ENCODE data around the gene FAM186B. TPM values are rescaled to one million over a fixed set of nuclear protein-coding genes. Genes with fewer than 3 reads are reported as not detected.
A peak's percentile ranks its signal among the peaks of the same experiment; 100 is the strongest.

The FAM186B gene
- polyA plus RNA-seq, 4 donors: 0.37 to 1.0 TPM; not detected in 2

DNA sequence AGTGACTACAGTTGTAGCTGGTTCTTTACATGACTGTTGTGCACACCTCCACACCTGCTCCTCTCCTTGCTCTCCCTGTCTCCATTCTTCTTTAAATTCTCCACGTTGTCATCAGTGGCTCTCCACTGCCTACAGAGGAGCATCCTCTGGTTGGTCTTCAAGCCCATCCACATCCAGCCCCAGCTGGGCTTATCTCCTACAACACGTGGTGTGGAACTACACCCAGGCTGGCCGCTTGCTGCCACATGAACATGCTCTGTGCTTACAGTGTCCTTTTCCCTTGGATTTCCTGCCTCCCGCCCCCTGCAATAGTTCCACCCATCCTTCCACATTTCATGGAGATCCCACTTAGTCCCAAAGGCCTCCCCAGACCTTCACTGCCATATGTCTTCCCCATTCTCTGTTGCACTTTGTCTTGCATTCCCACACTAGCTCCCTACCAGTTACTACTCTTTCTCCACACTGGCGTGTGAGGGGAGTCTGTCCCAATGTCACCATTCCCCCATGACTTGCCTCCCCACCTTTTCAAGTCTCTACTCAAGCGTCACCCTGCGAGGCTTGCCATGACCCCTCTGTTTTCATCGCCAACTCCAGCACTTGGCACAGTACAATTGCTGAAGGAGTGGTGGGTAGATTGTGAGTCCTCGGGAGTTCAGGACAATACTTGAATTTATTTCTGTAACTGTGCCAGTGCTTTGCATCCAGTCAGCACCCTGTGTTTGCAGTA lies 27.7 kb downstream of the FAM186B start:
- no peaks in the 10 kb centered on the region for H3K27me3 ChIP-seq (ENCODE audit: control insufficient read depth in 3 of 3, insufficient read depth in 3 of 3, low read length in 3 of 3)
- peaks cover 0 to 1% (median 0%) of the 10 kb centered on the region in 3 donors for H3K4me1 ChIP-seq (ENCODE audit: control insufficient read depth in 3 of 3, insufficient read depth in 2 of 3, low read depth in 1 of 3, low read length in 2 of 3)
- H3K4me3 ChIP-seq (ENCODE audit: low read depth in 1 of 3, low read length in 3 of 3): no peak overlapping the region
- no peaks in the 10 kb centered on the region for H3K9me3 ChIP-seq (ENCODE audit: control insufficient read depth in 2 of 2, insufficient read depth in 1 of 2, low read depth in 1 of 2, low read length in 1 of 2)
- peaks cover 0 to 8% (median 2%) of the 10 kb centered on the region in 3 donors for H3K36me3 ChIP-seq (ENCODE audit: control insufficient read depth in 3 of 3, insufficient read depth in 2 of 3, low read depth in 1 of 3, low read length in 3 of 3)
- 79 to 85% (median 82%) methylated on average over 9 of the region's 9 CpGs for WGBS, 3 donors
- FAIRE-seq (no peak), DNase-seq (no peak)
- no peak overlapping the region for H3K27ac ChIP-seq (ENCODE audit: low read depth in 1 of 3, low read length in 2 of 3)

GRCh38 chr12:49568442-49569162 lies 36.8 kb downstream of the FAM186B start:
- peak overlapping the region in 2 of 3 donors; percentile 83 to 96 for H3K27ac ChIP-seq (ENCODE audit: low read depth in 1 of 3, low read length in 2 of 3)
- 1 to 2% (median 2%) methylated on average over 19 of the region's 19 CpGs for WGBS, 3 donors
- no peak for FAIRE-seq

GRCh38 chr12:49567611-49568441 lies 37.6 kb downstream of the FAM186B start, which contains the start of gene MCRS1:
Gene MCRS1 (minus strand): TSS chr12:49568142. CDS start chr12:49566731, 1,411 bp downstream.
- FAIRE-seq: no peak

More at GRCh38 chr12:49568442-49569162, 36.8 kb downstream of the FAM186B start:
- Histone ChIP-seq H3K27me3 (ENCODE audit: control insufficient read depth in 3 of 3, insufficient read depth in 3 of 3, low read length in 3 of 3) (no peaks in the 10 kb centered on the region), H3K9me3 (ENCODE audit: control insufficient read depth in 2 of 2, insufficient read depth in 1 of 2, low read depth in 1 of 2, low read length in 1 of 2) (no peaks in the 10 kb centered on the region), H3K4me3 (ENCODE audit: low read depth in 1 of 3, low read length in 3 of 3) (peak overlapping the region; percentile 79 to 82 (median 80)), H3K36me3 (ENCODE audit: control insufficient read depth in 3 of 3, insufficient read depth in 2 of 3, low read depth in 1 of 3, low read length in 3 of 3) (peaks cover 2 to 31% (median 5%) of the 10 kb centered on the region in 3 donors), H3K4me1 (ENCODE audit: control insufficient read depth in 3 of 3, insufficient read depth in 2 of 3, low read depth in 1 of 3, low read length in 2 of 3) (peaks cover 0 to 9% (median 5%) of the 10 kb centered on the region in 3 donors)
- DNase-seq: peak in 1 of 2 donors; percentile 32

GRCh38 chr12:49567302-49567610 lies 38.2 kb downstream of the FAM186B start:
- no peak for DNase-seq
- no peak for FAIRE-seq
- peaks cover 9 to 42% (median 16%) of the 10 kb centered on the region in 3 donors for H3K36me3 ChIP-seq (ENCODE audit: control insufficient read depth in 3 of 3, insufficient read depth in 2 of 3, low read depth in 1 of 3, low read length in 3 of 3)
- H3K27me3 ChIP-seq (ENCODE audit: control insufficient read depth in 3 of 3, insufficient read depth in 3 of 3, low read length in 3 of 3): no peaks in the 10 kb centered on the region
- peak overlapping the region in 1 of 3 donors; percentile 96 for H3K27ac ChIP-seq (ENCODE audit: low read depth in 1 of 3, low read length in 2 of 3)
- H3K9me3 ChIP-seq (ENCODE audit: control insufficient read depth in 2 of 2, insufficient read depth in 1 of 2, low read depth in 1 of 2, low read length in 1 of 2): no peaks in the 10 kb centered on the region
- 2 to 3% (median 3%) methylated on average over 11 of the region's 11 CpGs for WGBS, 3 donors
- H3K4me3 ChIP-seq (ENCODE audit: low read depth in 1 of 3, low read length in 3 of 3): peak overlapping the region; percentile 79 to 82 (median 80)
- peaks cover 0 to 9% (median 5%) of the 10 kb centered on the region in 3 donors for H3K4me1 ChIP-seq (ENCODE audit: control insufficient read depth in 3 of 3, insufficient read depth in 2 of 3, low read depth in 1 of 3, low read length in 2 of 3)

More at GRCh38 chr12:49567611-49568441, 37.6 kb downstream of the FAM186B start, which contains the start of gene MCRS1:
- DNase-seq: peak; percentile 95 to 96
- Histone ChIP-seq H3K27me3 (ENCODE audit: control insufficient read depth in 3 of 3, insufficient read depth in 3 of 3, low read length in 3 of 3) (no peaks in the 10 kb centered on the region), H3K4me1 (ENCODE audit: control insufficient read depth in 3 of 3, insufficient read depth in 2 of 3, low read depth in 1 of 3, low read length in 2 of 3) (peaks cover 0 to 9% (median 5%) of the 10 kb centered on the region in 3 donors), H3K36me3 (ENCODE audit: control insufficient read depth in 3 of 3, insufficient read depth in 2 of 3, low read depth in 1 of 3, low read length in 3 of 3) (peaks cover 6 to 39% (median 11%) of the 10 kb centered on the region in 3 donors), H3K27ac (ENCODE audit: low read depth in 1 of 3, low read length in 2 of 3) (peak within 1 kb of the TSS; percentile 83 to 96 (median 83)), H3K4me3 (ENCODE audit: low read depth in 1 of 3, low read length in 3 of 3) (peak within 1 kb of the TSS; percentile 79 to 82 (median 80)), H3K9me3 (ENCODE audit: control insufficient read depth in 2 of 2, insufficient read depth in 1 of 2, low read depth in 1 of 2, low read length in 1 of 2) (no peaks in the 10 kb centered on the region)
- WGBS, 3 donors: 0 to 1% (median 1%) methylated on average over 54 of the region's 54 CpGs

DNA sequence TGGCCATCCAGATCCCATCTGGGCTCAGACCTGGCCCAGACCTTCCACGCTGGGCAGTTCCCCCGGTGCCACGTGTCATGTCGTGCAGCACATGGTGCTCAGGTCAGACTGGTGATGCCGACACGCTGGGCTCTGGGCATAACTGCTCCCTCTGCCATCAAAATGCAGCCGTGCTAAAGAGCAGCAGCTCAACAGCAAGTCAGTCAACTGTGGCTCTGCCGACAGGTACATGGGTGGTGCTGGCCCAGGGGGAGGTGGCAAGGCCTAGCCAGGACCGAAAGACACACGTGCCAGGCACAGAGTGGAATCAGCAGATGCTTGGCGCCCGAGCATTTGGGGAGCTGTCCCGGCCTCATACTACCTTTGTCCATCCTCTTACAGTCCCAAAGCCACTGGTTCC lies 39.1 kb downstream of the FAM186B start:
- Histone ChIP-seq H3K27me3 (ENCODE audit: control insufficient read depth in 3 of 3, insufficient read depth in 3 of 3, low read length in 3 of 3) (no peaks in the 10 kb centered on the region), H3K4me1 (ENCODE audit: control insufficient read depth in 3 of 3, insufficient read depth in 2 of 3, low read depth in 1 of 3, low read length in 2 of 3) (peaks cover 0 to 9% (median 5%) of the 10 kb centered on the region in 3 donors), H3K4me3 (ENCODE audit: low read depth in 1 of 3, low read length in 3 of 3) (peak overlapping the region in 1 of 3 donors; percentile 79), H3K36me3 (ENCODE audit: control insufficient read depth in 3 of 3, insufficient read depth in 2 of 3, low read depth in 1 of 3, low read length in 3 of 3) (peaks cover 9 to 50% (median 17%) of the 10 kb centered on the region in 3 donors), H3K9me3 (ENCODE audit: control insufficient read depth in 2 of 2, insufficient read depth in 1 of 2, low read depth in 1 of 2, low read length in 1 of 2) (no peaks in the 10 kb centered on the region), H3K27ac (ENCODE audit: low read depth in 1 of 3, low read length in 2 of 3) (no peak overlapping the region)
- no peak for FAIRE-seq
- 94 to 97% (median 96%) methylated on average over 13 of the region's 13 CpGs for WGBS, 3 donors
- DNase-seq: no peak

GRCh38 chr12:49565406-49566265 lies 39.8 kb downstream of the FAM186B start:
- no peak overlapping the region for H3K27ac ChIP-seq (ENCODE audit: low read depth in 1 of 3, low read length in 2 of 3)
- DNase-seq (no peak), FAIRE-seq (no peak)
- H3K36me3 ChIP-seq (ENCODE audit: control insufficient read depth in 3 of 3, insufficient read depth in 2 of 3, low read depth in 1 of 3, low read length in 3 of 3): peaks cover 9 to 56% (median 18%) of the 10 kb centered on the region in 3 donors
- 90 to 96% (median 95%) methylated on average over 12 of the region's 12 CpGs for WGBS, 3 donors
- no peaks in the 10 kb centered on the region for H3K27me3 ChIP-seq (ENCODE audit: control insufficient read depth in 3 of 3, insufficient read depth in 3 of 3, low read length in 3 of 3)
- H3K4me1 ChIP-seq (ENCODE audit: control insufficient read depth in 3 of 3, insufficient read depth in 2 of 3, low read depth in 1 of 3, low read length in 2 of 3): peaks cover 0 to 9% (median 5%) of the 10 kb centered on the region in 3 donors
- no peaks in the 10 kb centered on the region for H3K9me3 ChIP-seq (ENCODE audit: control insufficient read depth in 2 of 2, insufficient read depth in 1 of 2, low read depth in 1 of 2, low read length in 1 of 2)
- H3K4me3 ChIP-seq (ENCODE audit: low read depth in 1 of 3, low read length in 3 of 3): no peak overlapping the region

- H3K36me3 ChIP-seq (ENCODE audit: control insufficient read depth in 3 of 3, insufficient read depth in 2 of 3, low read depth in 1 of 3, low read length in 3 of 3): peaks cover 9 to 63% (median 21%) of the 10 kb centered on the region in 3 donors
- 72 to 77% (median 74%) methylated on average over 7 to 8 of the region's 8 CpGs for WGBS, 3 donors
- no peaks in the 10 kb centered on the region for H3K27me3 ChIP-seq (ENCODE audit: control insufficient read depth in 3 of 3, insufficient read depth in 3 of 3, low read length in 3 of 3)
- no peak overlapping the region for H3K4me3 ChIP-seq (ENCODE audit: low read depth in 1 of 3, low read length in 3 of 3)
- DNase-seq: no peak
- no peak for FAIRE-seq
- H3K9me3 ChIP-seq (ENCODE audit: control insufficient read depth in 2 of 2, insufficient read depth in 1 of 2, low read depth in 1 of 2, low read length in 1 of 2): no peaks in the 10 kb centered on the region
- no peak overlapping the region for H3K27ac ChIP-seq (ENCODE audit: low read depth in 1 of 3, low read length in 2 of 3)
- H3K4me1 ChIP-seq (ENCODE audit: control insufficient read depth in 3 of 3, insufficient read depth in 2 of 3, low read depth in 1 of 3, low read length in 2 of 3): peaks cover 0 to 9% (median 5%) of the 10 kb centered on the region in 3 donors
Measured at GRCh38 chr12:49564686-49565405, 40.6 kb downstream of the FAM186B start.
